ENCODE measurements around the gene WDHD1.
"Not testable (repeated sequence)": the region's sequence is repeated elsewhere in the genome, so short reads cannot be mapped to it uniquely, and the experiment has no call there.

Gene WDHD1

DNA sequence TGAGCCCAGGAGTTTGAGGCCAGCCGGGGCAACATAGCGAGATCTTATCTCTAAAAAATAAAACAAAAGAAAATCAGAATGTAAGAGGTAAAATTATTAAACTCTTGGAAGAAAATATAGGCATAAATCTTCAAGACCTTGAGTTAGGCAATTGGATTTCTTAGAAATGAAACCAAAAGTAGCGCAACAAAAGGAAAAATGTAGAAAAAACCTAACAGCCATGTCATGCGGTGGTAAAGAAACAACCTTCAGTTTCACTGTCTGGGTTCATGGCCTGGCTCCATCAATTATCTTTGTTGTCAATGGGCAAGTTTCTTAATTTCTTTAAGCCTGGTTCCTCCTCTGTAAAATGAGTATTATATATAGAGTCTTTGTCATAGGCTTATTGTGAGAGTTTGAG, 118.7 kb downstream of the WDHD1 start:
- no peak for DNase-seq (ENCODE audit: low spot score)

GRCh38 chr14:54906075-54906474, 120.8 kb downstream of the WDHD1 start:
- DNase-seq (ENCODE audit: low spot score), result no peak

- DNase-seq (ENCODE audit: low spot score), result peak; percentile 74
Measured at GRCh38 chr14:54902521-54903420, 124.1 kb downstream of the WDHD1 start, which contains the start of gene GCH1. Gene GCH1, minus strand, starts transcription at chr14:54902826. Its CDS starts 163 bp downstream, at chr14:54902663.

DNA sequence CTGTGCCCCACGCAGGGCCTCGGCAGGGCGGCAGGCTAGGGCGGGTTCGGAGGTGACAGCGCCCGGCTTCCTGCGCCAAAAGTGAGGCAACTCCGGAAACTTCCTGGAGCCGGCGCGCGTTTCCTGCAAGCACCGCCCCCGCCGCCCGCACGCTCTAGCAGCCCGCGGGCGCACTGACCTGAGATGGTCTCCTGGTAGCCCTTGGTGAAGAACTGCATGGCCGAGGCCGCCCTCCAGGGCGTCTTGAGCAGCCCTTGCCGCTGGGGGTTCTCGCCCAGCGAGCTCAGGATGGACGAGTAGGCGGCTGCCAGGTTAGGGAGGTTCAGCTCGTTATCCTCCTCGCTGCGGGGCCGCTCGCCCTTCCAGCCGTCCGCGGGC, 124.8 kb downstream of the WDHD1 start:
- DNase-seq (ENCODE audit: low spot score), result peak; percentile 37

DNA sequence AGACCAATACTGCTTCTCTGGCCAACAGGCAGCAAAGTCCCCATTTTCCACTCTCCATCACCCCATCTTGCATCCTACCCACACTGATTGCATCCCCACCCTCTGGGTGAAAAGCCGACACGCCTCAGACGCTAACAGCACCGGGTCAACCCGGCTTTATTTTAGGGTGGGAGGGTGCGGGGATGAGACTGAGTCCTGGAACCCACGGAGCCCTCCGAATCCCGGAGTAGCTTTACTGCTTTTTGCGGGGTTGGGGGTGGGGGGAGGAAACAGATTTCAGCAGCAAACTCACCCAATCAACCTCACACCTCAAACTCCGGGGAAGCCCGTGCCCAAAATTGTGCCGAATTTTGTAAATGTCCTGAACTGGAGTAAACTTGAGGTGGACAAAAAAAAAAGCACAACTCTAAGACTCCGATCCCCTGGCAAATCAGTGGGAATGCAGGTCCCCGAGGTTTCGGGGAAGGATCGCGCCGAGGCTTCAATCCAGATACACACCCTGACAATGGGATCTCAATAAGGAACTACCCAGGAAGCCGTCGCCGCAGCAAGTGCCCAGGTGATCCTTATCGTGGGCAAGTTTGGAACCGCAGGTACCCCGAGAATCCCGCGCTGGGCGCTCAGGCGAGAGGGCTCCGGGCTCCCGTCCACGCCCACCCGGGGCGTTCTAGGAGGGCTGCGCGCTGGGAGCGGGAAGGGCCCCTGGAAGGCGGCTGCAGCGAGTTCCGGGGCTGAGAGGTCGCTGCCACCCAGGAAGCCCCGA, 125.3 kb downstream of the WDHD1 start:
- DNase-seq (ENCODE audit: low spot score), result no peak

DNA sequence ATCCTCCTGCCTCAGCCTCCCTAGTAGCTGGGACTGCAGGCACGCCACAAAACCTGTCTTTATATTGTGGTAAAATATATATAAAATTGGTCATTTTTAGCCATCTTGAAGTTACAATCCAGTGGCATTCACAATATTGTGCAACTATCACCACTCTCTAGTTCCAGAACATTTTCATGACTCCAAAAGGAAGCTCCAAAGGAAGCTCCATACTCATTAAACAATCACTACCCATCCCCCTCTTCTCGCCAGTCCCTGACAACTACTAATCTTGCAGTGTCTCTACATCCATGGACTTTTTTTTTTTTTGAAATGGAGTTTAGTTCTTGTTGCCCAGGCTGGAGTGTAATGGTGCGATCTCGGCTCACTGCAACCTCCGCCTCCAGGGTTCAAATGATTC, 127.3 kb downstream of the WDHD1 start:
- DNase-seq (ENCODE audit: low spot score), result no peak

GRCh38 chr14:54897809-54898555, 128.9 kb downstream of the WDHD1 start:
- not testable (repeated sequence) for DNase-seq (ENCODE audit: low spot score)

DNA sequence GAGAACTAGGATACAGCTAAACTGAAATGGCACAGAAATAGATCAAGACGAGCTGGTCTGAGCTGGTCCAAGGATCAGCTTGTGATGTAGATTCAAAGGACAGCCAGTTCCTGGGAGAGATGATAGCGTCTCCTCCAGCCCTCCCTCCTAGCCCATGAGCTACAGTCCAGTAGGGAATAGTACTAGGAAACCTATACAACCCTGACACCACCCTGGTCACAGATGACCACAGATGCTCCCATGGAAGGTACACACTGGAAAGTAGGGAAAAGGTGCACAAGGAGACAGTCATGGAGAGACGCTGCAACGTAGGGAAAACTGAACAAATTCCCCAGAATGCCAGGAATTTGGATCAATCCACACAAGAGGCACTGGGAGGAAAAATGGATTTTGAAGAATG, 131.2 kb downstream of the WDHD1 start:
- no peak for DNase-seq (ENCODE audit: low spot score)

- no peak for DNase-seq (ENCODE audit: low spot score)
Measured at GRCh38 chr14:54894995-54895394, 131.9 kb downstream of the WDHD1 start.

GRCh38 chr14:54893151-54893760, 133.6 kb downstream of the WDHD1 start:
- DNase-seq (ENCODE audit: low spot score), result peak; percentile 26

GRCh38 chr14:54891471-54892245, 135.2 kb downstream of the WDHD1 start:
- no peak for DNase-seq (ENCODE audit: low spot score)

DNA sequence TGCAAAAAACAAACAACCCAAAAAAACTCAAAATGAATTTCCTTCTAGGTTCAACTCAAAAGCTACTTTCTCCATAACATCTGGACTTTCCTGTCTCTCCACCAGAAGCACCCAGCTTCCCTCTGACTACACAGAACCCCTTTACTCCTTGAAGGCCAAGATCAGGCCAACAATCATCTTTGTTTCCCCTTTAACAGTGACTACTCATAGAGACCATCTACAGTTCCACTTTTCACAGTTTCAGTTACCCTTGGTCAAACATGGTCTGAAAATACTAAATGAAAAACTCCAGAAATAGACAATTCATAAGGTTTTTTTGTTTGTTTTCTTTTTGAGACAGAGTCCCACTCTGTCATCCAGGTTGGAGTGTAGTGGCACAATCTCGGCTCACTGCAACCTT, 136.1 kb downstream of the WDHD1 start:
- no peak for DNase-seq (ENCODE audit: low spot score)

DNA sequence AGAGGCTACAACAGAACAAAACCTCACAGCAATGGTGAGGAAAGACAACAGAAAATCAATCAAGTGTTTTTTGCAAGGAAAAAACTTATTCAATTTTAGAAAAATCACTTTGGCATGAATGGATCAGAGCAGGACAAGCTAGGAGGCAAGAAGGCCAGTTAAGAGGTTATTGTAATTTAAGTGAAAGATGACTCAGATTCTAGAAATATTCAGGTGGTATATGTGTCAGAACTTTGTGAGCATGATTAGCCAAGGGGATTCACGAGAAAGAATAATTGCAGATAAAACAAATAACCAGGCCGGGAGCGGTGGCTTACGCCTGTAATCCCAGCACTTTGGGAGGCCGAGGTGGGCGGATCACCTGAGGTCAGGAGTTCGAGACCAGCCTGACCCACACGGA, 137.0 kb downstream of the WDHD1 start:
- no peak for DNase-seq (ENCODE audit: low spot score)

Data from HuH-7.5 (cell line).